ENCODE data around the gene EFNA1.

- TF ChIP-seq POLR2AphosphoS5 (IDR thresholded peaks at IDR 0.05; ENCODE audit: low read depth, low read length) (no peak), POLR2A (IDR thresholded peaks at IDR 0.05; ENCODE audit: low read depth, low read length) (no peak)
Observed at GRCh38 chr1:155141749-155142148, 14.1 kb downstream of the EFNA1 start.
